GM13976 (cell line): Measurements from ENCODE around the gene SHISAL1.

ENCODE experiments used
- DNase-seq: peaks from one replicate; pipeline ENCODE4 v3.0.0; 2012; ENCODE audit warnings: low spot score
- in situ Hi-C: fragments of 300-500 bp; cut with MboI; formaldehyde crosslinking; loops from one replicate; pipeline ENCODE4 v1.12.0; 2022; ENCODE audit warnings: low sequenced_read_pairs, mixed read lengths, inconsistent platforms; ENCODE audit not compliant: unreplicated experiment
- TF ChIP-seq, protein P1 (sequence below): IDR thresholded peaks from 2 replicates; pipeline ENCODE4 v1.5.1; 2012; ENCODE audit warnings: borderline replicate concordance, mild to moderate bottlenecking; ENCODE audit not compliant: insufficient read depth; ENCODE audit errors: extremely low read depth, missing control alignments, control extremely low read depth

SHISAL1 gene

GRCh38 chr22:44201665-44202064 is 111.1 kb downstream of the SHISAL1 start:
- DNase-seq = no peak
- TF ChIP-seq, protein P1, sequence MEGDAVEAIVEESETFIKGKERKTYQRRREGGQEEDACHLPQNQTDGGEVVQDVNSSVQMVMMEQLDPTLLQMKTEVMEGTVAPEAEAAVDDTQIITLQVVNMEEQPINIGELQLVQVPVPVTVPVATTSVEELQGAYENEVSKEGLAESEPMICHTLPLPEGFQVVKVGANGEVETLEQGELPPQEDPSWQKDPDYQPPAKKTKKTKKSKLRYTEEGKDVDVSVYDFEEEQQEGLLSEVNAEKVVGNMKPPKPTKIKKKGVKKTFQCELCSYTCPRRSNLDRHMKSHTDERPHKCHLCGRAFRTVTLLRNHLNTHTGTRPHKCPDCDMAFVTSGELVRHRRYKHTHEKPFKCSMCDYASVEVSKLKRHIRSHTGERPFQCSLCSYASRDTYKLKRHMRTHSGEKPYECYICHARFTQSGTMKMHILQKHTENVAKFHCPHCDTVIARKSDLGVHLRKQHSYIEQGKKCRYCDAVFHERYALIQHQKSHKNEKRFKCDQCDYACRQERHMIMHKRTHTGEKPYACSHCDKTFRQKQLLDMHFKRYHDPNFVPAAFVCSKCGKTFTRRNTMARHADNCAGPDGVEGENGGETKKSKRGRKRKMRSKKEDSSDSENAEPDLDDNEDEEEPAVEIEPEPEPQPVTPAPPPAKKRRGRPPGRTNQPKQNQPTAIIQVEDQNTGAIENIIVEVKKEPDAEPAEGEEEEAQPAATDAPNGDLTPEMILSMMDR = no peak
- in situ Hi-C loops = no loop called here

GRCh38 chr22:44200855-44201550 is 111.7 kb downstream of the SHISAL1 start:
- no peak for DNase-seq

DNA sequence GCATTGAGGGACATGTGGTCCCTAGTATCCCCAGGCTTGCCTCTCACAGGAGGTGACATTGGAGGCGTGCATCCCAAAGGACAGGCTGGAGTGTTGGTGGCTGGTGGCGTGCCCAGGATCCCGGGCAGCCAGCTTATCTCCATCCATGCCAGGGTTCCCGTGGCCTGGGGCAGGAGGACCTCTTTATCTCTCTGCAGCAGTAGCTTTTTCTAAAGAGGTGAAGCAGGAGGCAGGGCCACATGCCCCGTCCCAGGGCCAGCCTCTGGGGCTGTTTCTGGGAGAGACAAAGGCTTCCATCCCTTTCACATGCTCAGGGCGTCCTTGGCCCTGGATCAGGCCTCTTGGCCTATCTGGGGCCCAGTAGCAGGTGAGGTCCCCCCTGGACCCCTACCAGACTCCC is 112.3 kb downstream of the SHISAL1 start:
- in situ Hi-C loops = no loop called here
- TF ChIP-seq, protein P1 = no peak
- DNase-seq = no peak

More at GRCh38 chr22:44200855-44201550, 111.7 kb downstream of the SHISAL1 start:
- TF ChIP-seq, protein P1 = no peak
- in situ Hi-C loops = no loop called here

DNA sequence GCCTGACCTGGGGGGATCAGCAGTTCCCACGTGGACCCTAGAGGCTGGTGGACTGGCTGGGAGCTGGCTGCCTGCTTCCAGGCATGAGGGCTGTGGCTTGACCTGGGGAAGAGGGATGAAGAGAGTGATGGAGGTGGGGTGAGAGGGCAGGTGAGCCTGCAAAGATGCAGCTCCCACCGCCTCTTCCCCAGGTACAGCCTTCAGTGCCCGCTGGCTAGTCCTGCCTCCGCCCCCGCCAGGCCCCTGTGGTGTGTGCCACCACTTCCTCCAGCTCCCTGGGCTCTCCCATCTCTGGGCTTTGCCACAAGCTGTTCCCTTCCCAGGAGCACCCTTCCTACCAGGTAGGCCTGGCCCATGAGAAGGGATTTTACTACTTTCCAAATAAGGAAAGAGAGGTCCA is 112.9 kb downstream of the SHISAL1 start:
- no peak for DNase-seq
- in situ Hi-C loops = no loop called here
- TF ChIP-seq, protein P1 = no peak

DNA sequence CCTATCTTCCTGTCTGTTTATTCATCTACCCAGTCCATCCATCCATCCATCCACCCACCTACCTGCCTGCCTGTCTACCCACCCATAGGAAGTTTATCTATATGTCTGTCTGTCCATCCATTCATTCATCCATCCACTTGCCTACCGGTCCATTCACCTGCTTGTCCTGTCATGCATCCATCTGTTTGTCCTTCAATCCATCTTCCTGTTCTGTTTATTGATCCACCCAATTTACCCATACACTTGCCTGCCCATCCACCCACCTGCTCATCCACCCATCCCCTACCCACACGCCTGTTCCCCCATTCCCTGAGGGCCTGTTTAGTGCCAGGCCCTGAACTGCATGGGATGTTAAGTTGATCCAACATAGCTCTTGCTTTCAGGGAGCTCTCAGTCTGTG is 113.6 kb downstream of the SHISAL1 start:
- no peak for DNase-seq
- in situ Hi-C loops = no loop called here
- TF ChIP-seq, protein P1 = no peak

DNA sequence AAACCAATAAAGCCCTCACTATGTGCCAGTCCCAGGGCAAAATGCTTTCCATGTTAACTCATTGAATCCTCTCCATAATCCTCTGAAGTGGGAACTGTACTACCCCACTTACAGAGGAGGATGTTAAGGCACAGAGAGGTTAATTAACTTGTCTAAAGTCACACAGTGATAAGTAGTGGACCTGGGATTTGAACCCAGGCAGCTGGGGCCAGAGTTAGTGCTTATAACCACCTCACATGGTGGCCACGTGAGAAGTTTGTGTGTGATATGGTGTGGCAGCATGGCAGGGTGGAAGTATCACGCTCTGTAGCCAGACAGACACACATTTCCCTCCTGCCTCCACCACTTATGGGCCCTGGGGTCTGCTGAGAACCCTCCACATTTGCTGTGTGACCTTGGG is 115.5 kb downstream of the SHISAL1 start:
- DNase-seq = no peak
- TF ChIP-seq, protein P1 = no peak
- in situ Hi-C loops = no loop called here
